Activated T-cell treated with anti-CD3 and anti-CD28 coated beads for 24 hours (primary cell): ENCODE results near the gene UVRAG.
A peak's percentile ranks its signal among the peaks of the same experiment; 100 is the strongest.

Source experiments
- DNase-seq: peaks from one replicate; pipeline ENCODE4 v3.0.0-alpha.2; 2020; ENCODE audit warnings: low read depth

UVRAG gene

DNA sequence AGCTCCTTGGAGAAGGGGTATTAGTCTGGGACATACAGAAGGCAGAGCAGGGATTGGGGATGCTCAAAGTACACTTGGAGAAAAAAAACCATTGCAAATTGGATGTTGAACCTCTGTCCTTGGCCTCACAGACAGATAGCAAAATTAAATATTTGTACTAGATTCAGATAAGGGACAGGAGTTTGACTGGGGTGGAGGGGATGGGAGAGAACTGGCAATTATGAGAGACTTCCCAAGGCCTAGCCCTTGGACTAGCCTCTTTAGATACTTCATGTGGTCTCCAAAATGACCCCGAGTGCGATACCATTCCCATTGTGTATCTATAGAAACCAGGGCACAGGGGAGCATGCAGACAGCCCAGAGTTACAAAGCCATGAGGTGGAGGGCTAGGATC is 30.9 kb upstream of the UVRAG start:
- no peak for DNase-seq

GRCh38 chr11:75784506-75784905 is 30.5 kb upstream of the UVRAG start:
- DNase-seq, result no peak

DNA sequence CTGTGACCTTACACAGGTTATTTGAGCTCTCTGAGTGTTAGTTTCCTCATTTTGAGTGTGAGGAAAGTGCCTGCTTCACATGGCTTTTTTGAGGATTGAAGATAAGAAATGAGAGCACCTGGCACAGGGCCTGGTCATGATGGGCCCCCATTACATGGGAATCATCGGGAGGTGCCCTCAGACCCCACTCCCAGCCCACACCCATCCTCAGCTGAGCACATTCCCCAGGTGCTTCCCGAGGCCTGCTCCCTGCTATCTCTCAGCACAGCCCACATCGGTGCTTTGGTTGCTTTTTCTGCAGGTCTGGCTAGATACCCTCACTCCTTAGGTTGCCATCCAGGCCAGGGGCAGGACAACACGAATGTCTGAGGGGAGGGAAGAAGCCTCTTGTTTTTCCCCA is 29.8 kb upstream of the UVRAG start:
- DNase-seq, result no peak

DNA sequence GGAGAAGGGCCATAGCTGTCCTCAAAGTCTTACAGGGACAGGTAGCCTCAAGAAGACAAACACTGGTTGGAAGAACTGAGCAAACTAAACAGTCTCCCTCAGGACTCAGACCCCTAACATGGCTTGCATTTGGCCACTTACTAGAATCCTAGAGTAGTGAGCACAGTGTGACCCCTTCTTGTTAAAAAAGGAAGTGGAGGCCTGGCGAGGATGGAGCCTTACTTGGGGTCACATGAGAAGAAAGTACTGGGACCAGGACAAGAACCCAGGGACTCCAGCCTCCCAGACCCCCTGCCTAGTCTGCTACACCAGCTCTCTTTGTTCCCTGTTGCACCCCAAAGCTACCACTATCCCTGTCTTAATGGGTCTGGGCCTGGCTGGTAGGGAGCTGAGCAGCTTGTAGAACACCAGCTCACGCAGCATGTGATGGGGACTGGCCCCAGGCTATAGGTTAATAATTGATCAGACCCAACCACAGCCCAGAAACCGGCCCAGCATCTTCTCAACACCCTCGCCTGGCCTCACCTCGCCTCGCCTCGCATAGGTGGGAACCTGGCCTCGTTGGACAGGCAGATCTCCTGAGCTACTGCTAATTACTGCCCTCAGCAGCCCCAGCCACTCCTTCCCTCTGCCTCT is 28.8 kb upstream of the UVRAG start:
- no peak for DNase-seq

- no peak for DNase-seq
Measured at GRCh38 chr11:75789521-75789920, 25.5 kb upstream of the UVRAG start.

- DNase-seq, result no peak
Measured at GRCh38 chr11:75790986-75791385, 24.0 kb upstream of the UVRAG start.

DNA sequence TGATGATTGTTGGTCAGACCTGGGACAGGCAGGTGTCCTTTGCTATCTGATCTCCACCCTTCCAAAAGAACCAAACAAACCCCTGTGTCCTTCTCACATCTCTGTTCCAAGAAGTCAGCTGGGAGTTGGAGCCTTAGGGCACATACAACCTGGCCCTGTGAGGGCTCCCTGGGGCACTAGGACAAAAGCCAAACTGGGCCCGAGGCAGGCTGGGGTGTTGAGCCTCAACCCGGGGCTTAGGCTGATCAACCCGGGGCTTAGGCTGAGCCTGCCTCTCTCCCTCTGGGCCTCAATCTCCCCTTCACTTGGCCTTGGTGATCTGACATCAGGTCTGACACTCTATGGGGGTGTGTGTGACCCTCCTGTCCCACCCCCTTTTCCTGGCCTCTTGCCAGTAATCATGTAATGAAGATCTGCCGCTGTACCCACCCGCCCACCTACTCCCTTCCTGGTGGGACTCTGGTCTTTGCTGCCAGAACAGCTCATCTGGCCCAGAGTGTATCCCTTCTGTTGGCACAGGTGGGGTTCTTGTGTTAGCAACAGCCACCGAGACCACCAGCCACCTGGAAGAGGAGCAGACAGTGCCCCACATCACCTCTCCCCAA is 22.8 kb upstream of the UVRAG start:
- no peak for DNase-seq

DNA sequence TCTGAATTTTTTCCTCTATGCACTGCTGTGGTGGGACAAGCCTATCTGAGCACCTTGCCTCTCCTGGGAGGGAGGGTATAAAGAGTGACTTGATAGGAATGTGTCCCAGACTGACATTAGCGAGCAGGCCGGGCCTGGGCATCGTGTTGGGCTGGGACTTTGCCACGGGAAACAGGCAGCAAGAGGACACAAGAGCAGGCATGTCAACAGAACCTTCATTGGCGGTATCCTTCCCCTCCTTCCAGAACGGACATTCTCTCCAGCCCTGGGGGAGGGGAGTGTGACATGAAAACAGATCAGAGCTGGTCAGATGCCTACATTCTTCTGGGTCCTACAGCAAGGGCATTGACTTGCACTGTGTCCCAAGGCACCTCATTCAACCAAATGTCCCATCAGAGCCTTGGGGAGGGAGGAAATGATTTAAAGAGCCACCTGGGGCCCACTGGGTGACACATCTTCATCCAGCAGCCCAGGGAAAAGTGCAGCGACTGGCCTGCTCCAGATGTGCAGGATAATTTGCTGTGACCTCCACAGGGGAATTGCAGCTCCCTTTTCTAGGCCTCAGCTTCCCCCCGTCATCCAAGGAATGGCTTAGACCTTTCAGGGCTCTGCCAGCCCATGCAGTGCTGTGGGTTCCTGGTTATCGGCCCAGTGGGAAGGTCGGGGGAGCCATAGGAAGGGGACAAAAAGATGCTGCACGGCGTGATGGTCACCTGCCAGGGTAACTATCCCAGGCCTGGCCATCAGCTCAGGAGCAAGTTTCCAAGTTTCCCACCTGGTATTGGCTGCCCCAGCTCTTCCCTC is 21.8 kb upstream of the UVRAG start:
- DNase-seq, result no peak

GRCh38 chr11:75793966-75794365 is 21.0 kb upstream of the UVRAG start:
- DNase-seq, result no peak

DNA sequence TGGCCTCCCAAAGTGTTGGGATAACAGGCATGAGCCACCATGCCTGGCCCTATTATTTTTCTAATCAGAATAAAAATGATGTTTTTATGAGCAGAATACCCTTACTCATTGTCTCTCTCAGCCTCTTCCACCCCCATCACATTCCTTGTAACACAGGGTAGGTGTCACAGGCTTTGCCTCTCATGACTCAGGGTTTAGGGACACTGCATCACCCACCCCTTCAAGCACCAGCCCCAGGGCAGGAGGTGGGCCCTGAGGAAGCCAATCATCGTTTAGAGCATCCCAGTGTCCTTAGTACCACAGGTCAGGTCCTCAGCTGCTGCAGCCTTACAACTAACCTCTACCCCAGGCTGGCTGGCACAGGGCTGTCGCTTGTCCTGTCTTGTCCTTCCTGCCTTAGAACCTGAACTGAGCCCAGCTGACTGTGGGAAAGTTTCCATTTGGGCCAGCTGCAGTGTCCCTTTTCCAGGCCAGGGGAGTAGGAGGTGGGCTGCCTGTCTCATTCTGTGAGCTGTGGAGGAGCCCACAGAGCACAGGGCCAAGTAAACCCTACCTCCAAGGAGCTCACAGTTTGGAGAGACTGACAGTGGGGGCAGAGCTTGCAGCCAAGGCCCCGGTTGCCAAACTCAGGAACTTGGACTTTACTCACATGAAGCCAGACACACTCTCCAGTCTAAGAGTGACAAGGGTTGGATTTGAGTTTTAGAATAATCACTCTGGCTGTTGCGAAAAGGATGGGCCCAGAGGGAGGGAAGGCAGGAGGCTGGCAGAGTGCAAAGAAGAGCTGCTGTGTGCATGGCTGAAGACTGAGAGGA is 19.5 kb upstream of the UVRAG start:
- no peak for DNase-seq

DNA sequence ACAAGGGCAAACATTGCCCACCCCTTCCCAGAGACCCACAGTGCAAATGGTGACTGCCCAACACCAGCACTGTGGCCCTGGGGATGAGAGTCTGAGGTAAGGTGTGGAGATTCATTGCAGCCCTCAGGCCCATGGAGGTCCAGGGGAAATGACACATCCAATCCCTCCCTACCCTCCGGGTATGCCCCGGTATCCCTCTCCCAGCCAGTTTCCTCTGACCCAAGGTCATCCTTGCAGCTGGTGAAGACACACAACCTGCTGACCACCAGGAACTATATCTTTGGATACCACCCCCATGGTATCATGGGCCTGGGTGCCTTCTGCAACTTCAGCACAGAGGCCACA is 18.9 kb upstream of the UVRAG start:
- no peak for DNase-seq

DNA sequence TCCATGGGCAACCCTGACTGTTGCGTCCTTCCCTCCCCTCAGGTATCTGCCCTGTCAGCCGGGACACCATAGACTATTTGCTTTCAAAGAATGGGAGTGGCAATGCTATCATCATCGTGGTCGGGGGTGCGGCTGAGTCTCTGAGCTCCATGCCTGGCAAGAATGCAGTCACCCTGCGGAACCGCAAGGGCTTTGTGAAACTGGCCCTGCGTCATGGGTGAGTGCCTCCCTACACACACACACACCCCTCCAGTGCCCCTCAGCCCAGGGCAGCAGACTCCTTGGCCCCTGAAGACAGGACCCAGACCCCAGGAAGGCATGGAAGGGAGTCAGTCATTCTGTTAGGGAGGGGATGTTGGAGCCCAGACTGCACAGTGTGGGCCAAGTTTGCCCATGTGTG is 17.9 kb upstream of the UVRAG start:
- no peak for DNase-seq

- DNase-seq, result no peak
Measured at GRCh38 chr11:75797792-75798191, 17.2 kb upstream of the UVRAG start.

- no peak for DNase-seq
Measured at GRCh38 chr11:75800136-75800675, 14.8 kb upstream of the UVRAG start.

DNA sequence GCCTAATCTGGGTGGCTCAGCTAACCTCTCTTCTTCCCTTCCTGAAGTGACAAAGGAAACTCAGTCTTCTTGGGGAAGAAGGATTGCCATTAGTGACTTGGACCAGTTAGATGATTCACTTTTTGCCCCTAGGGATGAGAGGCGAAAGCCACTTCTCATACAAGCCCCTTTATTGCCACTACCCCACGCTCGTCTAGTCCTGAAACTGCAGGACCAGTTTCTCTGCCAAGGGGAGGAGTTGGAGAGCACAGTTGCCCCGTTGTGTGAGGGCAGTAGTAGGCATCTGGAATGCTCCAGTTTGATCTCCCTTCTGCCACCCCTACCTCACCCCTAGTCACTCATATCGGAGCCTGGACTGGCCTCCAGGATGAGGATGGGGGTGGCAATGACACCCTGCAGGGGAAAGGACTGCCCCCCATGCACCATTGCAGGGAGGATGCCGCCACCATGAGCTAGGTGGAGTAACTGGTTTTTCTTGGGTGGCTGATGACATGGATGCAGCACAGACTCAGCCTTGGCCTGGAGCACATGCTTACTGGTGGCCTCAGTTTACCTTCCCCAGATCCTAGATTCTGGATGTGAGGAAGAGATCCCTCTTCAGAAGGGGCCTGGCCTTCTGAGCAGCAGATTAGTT is 14.2 kb upstream of the UVRAG start:
- no peak for DNase-seq

- no peak for DNase-seq
Measured at GRCh38 chr11:75801362-75802020, 13.5 kb upstream of the UVRAG start.

GRCh38 chr11:75802021-75802912 is 12.7 kb upstream of the UVRAG start:
- no peak for DNase-seq

- peak; percentile 56 for DNase-seq
Measured at GRCh38 chr11:75802913-75803820, 11.8 kb upstream of the UVRAG start.

DNA sequence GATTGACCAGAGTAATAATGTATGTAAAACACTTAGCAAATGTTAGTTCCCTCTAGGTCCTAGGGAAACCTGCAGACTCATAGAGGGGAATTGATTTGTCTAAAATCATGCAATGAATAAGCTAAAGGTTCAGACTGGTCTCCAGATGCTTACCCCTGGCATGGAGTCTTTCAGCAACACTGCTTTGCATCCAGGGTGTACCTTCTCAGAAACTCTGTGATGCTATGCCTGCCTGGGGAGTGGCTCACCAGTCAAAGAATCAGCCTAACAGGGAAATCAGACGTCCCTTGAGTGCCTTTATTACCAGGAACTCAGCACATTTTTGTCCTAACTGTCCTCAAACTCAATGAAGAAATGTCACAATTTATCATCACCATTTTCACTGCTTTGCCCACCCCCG is 5.9 kb upstream of the UVRAG start:
- DNase-seq, result no peak
